ENCODE data around the gene PDXDC1.
"Not testable (repeated sequence)": the region's sequence is repeated elsewhere in the genome, so short reads cannot be mapped to it uniquely, and the experiment has no call there.

Gene PDXDC1

GRCh38 chr16:15076161-15076560 is 101.3 kb downstream of the PDXDC1 start:
- DNase-seq = not testable (repeated sequence)

- DNase-seq = not testable (repeated sequence)
These were observed 106.1 kb downstream of the PDXDC1 start for GRCh38 chr16:15080883-15081282.

- DNase-seq = not testable (repeated sequence)
These were observed 108.0 kb downstream of the PDXDC1 start for GRCh38 chr16:15082788-15083187.

- not testable (repeated sequence) for DNase-seq
These were observed 115.9 kb downstream of the PDXDC1 start for GRCh38 chr16:15090663-15091269.

GRCh38 chr16:15093571-15093954 is 118.7 kb downstream of the PDXDC1 start:
- DNase-seq = not testable (repeated sequence)

- DNase-seq = peak; percentile 81 to 93
These were observed 119.4 kb downstream of the PDXDC1 start, which contains the start of gene RRN3 for GRCh38 chr16:15093955-15094827. Gene RRN3 (minus strand): TSS chr16:15094272. CDS start chr16:15094233, 39 bp downstream.

- DNase-seq = not testable (repeated sequence)
These were observed 121.8 kb downstream of the PDXDC1 start for GRCh38 chr16:15096583-15096972.

GRCh38 chr16:15099366-15099909 is 124.6 kb downstream of the PDXDC1 start:
- DNase-seq = not testable (repeated sequence)

GRCh38 chr16:15100372-15100987 is 125.7 kb downstream of the PDXDC1 start:
- not testable (repeated sequence) for DNase-seq

- not testable (repeated sequence) for DNase-seq
These were observed 153.0 kb downstream of the PDXDC1 start for GRCh38 chr16:15127641-15128425.

GRCh38 chr16:15130256-15130932 is 155.6 kb downstream of the PDXDC1 start:
- not testable (repeated sequence) for DNase-seq

- not testable (repeated sequence) for DNase-seq
These were observed 156.3 kb downstream of the PDXDC1 start for GRCh38 chr16:15130943-15131700.

GRCh38 chr16:15132719-15133428 is 158.0 kb downstream of the PDXDC1 start:
- DNase-seq = not testable (repeated sequence)

- not testable (repeated sequence) for DNase-seq
These were observed 158.7 kb downstream of the PDXDC1 start for GRCh38 chr16:15133554-15133953.

- not testable (repeated sequence) for DNase-seq
These were observed 160.1 kb downstream of the PDXDC1 start for GRCh38 chr16:15134752-15135482.

GRCh38 chr16:15135483-15136360 is 160.9 kb downstream of the PDXDC1 start:
- DNase-seq = not testable (repeated sequence)

GRCh38 chr16:15137514-15137913 is 162.7 kb downstream of the PDXDC1 start:
- DNase-seq = not testable (repeated sequence)
